Left hindlimb (tissue), 1 donor: ENCODE results near the gene ITGA1.

Experiments
- DNase-seq: peaks from one replicate; pipeline ENCODE4 v3.0.0-alpha.2; 2018

Gene ITGA1

DNA sequence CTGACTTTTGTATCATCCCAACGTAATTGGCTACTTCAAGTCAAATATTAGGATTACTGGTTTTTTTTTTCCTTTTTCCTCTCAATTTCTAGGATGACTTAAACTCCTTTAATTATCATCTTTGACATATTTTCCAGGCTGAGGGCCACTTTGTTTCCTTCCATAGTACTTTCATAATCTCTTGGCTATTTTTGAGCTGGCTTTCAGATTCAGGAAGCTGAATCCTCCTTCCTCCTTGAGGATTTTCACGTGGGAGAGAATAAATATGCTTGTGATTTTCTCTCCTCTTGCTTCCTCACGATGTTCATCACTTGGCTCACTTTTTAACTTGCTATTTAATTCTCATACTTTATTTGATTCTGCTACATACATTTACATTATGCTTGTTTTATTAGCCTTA, 88.1 kb downstream of the ITGA1 start:
- DNase-seq: no peak

- no peak for DNase-seq
Measured at GRCh38 chr5:52876456-52876855, 88.7 kb downstream of the ITGA1 start.

GRCh38 chr5:52878656-52879055, 90.9 kb downstream of the ITGA1 start:
- no peak for DNase-seq

GRCh38 chr5:52880541-52880940, 92.8 kb downstream of the ITGA1 start:
- DNase-seq: no peak

GRCh38 chr5:52881468-52881867, 93.8 kb downstream of the ITGA1 start:
- no peak for DNase-seq

- no peak for DNase-seq
Measured at GRCh38 chr5:52883110-52883509, 95.4 kb downstream of the ITGA1 start.

- DNase-seq: no peak
Measured at GRCh38 chr5:52884453-52884852, 96.7 kb downstream of the ITGA1 start.

- no peak for DNase-seq
Measured at GRCh38 chr5:52885614-52886013, 97.9 kb downstream of the ITGA1 start.

DNA sequence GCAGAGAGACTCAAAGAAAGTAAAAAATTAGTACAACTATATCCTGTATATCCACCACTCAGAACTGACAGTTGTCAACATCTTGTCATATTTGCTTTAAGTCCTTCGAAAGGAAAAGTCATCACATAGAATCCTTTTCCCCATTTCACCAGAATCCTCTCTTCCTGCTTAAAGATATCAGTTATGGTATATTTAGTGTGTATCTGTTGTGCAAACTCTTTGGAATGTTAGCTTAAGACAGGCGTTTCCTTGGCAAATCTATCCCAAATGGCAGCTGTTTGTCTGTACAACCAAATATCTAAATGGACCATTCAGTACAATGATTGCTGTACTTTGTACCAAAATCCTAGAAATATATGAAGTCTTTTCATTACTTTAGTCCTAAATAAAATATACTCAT, 98.5 kb downstream of the ITGA1 start:
- DNase-seq: no peak

DNA sequence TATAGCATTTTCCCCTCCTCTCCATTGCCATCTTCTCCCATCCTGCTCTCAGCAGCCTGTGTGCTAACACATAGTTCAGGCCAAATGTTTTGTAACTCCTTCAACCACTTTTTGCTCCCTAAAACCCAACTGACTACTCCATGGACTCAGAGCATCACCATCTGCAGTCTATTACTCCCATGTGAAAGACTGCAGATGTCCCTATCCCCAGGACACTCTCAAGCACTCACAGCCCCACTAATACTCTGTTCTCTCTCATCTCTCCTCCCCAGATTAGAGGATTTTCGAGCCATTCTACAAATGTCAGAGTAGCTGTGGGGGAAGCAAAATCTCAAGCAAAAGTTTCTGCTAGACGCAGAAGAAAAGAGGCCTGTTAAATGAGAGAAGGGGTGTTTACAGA, 99.3 kb downstream of the ITGA1 start:
- no peak for DNase-seq

DNA sequence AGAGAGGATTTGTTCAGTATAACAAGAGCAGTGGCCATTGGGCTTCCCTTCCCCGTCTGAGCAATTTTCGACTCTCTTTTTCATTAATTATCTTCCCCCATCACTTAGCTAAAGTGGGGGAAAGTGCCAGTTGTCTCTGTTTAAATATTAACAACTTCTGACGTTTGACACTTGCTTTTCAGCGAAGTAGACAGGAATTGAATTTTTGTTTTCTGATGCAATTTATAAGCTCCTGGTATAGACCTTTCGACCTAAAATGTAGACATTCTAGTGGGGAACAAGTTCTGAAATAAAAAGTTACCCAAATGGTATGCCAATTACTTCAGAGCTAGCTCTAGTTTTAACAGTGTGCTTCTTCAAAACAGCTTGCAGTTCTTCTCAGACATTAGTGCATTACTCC, 100.6 kb downstream of the ITGA1 start:
- DNase-seq: no peak

DNA sequence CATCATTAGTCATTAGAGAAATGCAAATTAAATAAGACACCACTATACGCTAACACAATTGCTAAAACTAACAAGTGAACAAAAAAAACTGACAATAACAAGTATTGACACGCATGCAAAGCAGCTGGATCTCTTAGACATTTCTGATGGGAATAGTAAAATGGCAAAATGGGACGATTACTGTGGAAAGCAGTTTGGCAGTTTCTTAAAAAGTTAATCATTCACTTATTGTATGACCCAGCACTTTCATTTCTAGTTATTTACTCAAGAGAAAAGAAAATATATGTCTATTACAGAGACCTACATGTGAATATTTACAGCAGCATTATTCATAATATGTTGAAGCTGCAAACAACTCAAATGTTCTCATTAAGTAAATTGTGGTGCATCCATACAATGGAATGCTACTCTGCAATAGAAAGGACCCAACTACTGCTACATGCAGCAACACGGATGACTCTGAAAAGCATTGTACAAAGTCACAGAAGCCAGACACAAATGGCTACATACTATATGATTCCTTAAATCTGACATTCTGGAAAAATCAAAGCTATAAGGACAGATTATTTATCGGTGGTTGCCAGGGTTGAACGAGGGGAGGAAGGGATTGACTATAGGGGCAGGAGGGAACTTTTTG, 104.6 kb downstream of the ITGA1 start:
- DNase-seq: no peak

- no peak for DNase-seq
Measured at GRCh38 chr5:52893105-52893504, 105.4 kb downstream of the ITGA1 start.

- no peak for DNase-seq
Measured at GRCh38 chr5:52893863-52894262, 106.1 kb downstream of the ITGA1 start.

DNA sequence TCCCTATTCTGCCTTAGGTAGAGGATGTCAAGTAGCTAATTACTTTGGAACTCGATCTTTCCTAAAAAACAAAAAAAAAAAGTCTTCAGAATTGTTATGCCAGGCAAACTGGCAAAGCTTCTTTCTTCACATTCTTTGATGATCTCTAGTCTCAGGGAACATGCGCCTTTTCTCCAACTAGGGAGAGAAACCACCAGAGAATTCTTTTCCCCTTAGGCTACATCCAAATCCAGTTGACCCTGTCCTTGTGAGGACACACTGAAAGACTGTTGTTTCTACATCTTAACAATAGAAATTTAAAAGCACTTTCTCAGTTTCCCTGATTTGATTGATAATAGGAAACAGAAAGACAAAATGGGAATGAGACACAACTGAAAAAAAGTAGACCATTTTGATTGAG, 106.7 kb downstream of the ITGA1 start:
- DNase-seq: no peak

DNA sequence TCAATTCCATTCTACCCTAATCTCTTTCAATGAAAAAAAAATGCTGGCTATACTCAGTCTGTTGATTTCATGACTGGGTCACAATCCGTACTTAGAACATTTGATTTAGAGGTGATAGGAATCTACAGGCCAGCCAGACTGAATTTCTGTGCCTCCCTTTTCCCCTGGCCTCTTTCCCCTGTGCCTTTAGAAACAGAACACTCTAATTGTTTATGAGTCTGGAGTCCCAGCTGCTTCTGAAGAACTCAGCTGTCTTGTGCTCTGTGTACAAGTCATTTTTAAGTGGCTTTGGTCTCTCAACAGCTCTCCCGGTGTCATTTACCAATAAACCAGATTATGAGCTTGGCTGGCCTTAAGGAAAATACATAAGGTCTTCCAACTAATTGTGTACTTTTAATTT, 107.4 kb downstream of the ITGA1 start:
- DNase-seq: no peak

DNA sequence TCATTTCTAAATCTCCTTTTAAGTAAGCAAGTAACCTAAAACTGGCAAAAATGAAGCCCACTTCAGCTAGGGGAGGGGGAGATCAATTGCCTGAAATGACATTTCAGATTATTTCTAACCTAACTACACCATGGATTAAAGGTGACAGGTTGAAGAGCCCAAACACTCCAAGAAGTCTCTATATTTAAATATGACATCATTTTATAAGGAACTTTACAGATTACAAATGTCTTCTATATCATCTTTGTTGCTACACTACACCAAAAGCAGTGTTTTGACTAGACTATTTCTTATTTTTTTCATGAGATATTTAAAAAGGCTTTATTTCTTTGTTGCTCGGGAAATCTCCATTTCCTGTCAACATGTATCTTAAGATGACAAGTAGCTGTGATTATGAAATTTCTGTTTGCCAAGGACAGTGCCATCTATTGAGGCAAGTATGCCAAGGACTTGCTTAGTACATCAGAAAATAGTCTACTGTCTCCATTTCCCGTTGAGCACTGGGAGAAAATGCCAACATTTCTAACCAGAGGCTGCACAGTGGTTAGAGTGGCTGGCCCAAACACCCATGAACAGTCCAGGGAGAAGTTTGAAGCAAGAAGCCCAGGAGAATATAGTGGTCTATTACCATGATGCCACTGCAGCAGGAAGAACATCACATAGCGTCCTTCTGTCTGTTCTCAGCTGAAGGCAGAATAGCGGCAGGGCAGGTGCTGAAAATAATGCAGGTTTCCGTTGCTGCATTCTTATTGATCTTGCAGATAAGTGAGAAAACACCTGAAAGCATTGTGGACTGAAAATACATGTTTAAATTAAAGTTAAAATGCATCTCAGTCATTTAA, 108.1 kb downstream of the ITGA1 start:
- no peak for DNase-seq

DNA sequence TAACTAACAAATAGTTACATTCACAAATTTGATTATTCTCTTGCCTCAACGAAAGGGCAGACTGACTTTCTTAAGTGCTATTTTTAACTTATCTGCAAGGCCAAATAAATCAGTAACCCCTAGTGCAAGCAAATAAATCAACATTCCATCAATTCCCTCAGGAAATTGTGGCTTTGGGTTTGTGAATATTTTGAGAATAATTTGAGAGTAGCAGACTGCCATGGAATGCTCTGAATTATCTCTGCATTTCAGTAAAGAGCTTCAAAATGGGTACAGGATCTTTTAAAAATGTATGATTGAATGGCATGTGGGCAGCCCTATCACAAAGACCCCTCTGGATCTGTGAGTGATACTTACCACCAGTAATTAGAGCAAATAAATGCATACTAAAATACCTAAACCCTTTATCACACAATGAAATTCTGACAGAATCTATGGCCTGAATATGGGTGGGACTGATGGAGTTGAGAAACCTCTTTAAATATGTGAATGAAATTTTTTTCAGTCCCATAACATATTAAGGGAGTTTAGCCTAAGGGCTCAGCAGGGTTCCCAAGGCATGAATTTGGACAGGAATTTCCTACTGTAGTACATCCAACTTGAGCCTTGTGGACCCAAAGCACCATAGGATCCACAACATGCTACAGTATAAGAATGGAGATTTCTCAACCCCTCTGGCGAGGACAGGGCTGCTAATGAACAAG, 109.0 kb downstream of the ITGA1 start:
- no peak for DNase-seq

DNA sequence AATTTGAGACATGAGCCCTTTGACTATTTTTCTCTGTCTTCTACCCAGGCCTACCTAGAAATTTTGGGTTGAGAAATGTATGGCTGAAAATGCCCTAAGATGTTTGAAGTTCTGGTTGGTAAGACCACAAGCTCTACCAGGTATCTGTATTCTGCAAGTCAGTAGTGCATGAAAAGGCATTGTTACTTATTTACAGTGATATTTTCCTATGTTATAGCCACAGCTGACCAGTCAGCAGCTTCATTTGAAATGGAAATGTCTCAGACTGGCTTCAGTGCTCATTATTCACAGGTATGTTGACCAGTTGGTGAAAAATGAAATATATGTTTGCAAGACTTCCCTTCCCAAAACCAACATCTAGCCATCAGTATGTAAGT, 109.5 kb downstream of the ITGA1 start:
- DNase-seq: no peak

DNA sequence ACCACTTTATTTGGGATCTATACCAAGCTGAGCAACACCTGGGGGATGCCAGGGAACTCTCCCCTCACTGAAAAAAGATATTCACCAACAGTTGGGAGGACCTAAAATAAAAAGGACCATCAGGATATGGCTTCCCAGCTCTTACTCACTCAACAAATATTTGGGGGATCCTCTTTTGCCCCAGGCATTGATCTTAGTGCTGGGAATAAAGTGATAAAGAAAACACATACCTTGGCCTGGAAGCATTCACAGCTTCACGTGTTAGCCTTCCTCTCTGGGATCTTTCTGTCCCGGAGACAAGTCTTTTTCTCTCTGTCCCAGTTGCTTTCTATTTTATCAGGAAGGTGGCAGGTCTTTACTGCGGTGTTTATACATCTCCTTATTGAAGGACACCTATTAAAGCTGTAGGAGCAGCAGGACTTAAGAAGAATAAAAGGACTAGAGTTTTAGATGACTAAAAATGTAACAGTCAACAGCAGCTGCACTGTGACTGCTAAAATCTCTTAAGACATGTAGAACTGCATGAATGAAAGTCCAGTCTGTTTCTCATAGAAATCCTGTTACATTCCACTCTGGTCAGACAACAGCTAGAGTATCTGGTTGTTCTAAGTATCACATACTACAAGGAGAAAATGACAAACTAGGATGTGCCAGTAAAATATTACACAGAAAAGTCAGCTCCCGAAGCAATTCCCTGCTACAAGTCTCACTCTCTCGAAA, 111.4 kb downstream of the ITGA1 start:
- DNase-seq: no peak

- DNase-seq: no peak
Measured at GRCh38 chr5:52903142-52903541, 115.4 kb downstream of the ITGA1 start.

DNA sequence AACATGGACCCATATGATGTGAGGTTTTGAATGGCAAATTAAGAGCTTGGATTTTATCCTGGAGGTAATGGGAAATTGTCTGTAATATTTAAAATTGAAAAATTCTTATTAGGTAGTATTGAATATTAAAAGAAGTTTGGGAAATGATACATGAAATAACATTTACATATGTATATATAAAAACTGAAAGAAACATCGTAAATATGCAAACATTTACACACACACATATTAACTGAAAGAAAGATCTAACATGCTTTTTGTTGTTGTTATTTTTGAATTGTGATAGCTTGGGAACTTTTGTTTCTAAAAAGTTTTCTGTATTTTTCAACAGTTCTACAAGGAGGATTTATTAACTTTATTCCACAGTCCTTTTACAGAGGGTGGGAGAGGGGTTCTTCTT, 118.6 kb downstream of the ITGA1 start:
- no peak for DNase-seq

DNA sequence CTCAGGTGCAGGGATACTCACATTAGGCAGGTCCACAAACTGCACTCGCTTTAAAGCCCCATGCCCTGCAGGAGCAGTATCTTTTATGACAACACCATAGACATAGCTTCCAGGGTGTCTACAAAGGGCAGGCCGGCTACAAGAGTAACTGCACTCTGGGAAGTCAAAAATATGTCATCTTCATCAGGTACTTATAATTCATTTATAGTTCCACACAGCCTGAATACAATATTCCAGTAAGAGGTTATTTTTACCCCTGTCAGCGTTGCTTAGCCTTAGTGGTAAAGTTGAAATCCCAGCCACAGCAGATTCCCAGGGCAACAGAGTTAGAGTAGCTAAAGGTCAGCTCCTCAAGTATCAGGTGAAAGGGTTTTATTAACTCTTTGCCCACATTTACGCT, 119.1 kb downstream of the ITGA1 start:
- no peak for DNase-seq
